Measurements from ENCODE around the gene CSF2RB.

DNA sequence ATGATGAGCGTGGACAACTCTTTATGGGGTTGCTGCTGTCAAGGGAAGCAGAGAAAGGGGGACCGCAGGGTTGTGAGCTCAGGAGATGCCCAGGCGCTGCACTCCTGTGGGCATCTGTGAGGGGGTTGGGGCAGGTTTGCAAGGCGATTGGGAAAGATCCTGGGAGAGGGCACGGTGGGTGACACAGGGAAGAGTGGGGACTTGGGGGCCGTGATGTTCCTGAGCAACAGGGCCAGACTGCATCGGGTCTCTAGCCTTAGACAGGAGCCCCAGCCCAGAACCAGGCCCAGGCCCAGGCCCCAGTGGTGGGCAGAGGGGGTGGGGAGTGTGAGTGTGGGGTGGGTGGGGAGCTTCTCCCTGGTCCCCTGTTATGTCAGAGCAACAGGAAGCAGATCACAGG lies 38.3 kb downstream of the CSF2RB start:
- TF ChIP-seq POLR2A (IDR thresholded peaks at IDR 0.05) = no peak
- TF ChIP-seq, protein P1, sequence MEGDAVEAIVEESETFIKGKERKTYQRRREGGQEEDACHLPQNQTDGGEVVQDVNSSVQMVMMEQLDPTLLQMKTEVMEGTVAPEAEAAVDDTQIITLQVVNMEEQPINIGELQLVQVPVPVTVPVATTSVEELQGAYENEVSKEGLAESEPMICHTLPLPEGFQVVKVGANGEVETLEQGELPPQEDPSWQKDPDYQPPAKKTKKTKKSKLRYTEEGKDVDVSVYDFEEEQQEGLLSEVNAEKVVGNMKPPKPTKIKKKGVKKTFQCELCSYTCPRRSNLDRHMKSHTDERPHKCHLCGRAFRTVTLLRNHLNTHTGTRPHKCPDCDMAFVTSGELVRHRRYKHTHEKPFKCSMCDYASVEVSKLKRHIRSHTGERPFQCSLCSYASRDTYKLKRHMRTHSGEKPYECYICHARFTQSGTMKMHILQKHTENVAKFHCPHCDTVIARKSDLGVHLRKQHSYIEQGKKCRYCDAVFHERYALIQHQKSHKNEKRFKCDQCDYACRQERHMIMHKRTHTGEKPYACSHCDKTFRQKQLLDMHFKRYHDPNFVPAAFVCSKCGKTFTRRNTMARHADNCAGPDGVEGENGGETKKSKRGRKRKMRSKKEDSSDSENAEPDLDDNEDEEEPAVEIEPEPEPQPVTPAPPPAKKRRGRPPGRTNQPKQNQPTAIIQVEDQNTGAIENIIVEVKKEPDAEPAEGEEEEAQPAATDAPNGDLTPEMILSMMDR (IDR thresholded peaks at IDR 0.05) = no peak
